Hematopoietic multipotent progenitor cell treated with erythropoietin and hydrocortisone succinate and interleukin-3 and kit ligand, for 4 days (in vitro differentiated cells): ENCODE data around the gene COX6B2.

Source experiments
- DNase-seq: peaks from one replicate; pipeline ENCODE4 v3.0.0-alpha.2; 2015

The COX6B2 gene

GRCh38 chr19:55383279-55384130, 29.0 kb upstream of the COX6B2 start:
- peak; percentile 86 for DNase-seq

GRCh38 chr19:55382522-55383054, 28.1 kb upstream of the COX6B2 start:
- DNase-seq: no peak

GRCh38 chr19:55382013-55382412, 27.5 kb upstream of the COX6B2 start:
- DNase-seq: no peak

- DNase-seq: no peak
Measured at GRCh38 chr19:55379174-55379573, 24.7 kb upstream of the COX6B2 start.

- no peak for DNase-seq
Measured at GRCh38 chr19:55377356-55378131, 23.0 kb upstream of the COX6B2 start.

- DNase-seq: peak; percentile 35
Measured at GRCh38 chr19:55376241-55376933, 21.9 kb upstream of the COX6B2 start, which contains the start of gene TMEM190. Gene TMEM190 (plus strand): TSS chr19:55376826. CDS start chr19:55376854, 28 bp downstream.

- no peak for DNase-seq
Measured at GRCh38 chr19:55373993-55374757, 19.7 kb upstream of the COX6B2 start.

- no peak for DNase-seq
Measured at GRCh38 chr19:55373306-55373992, 18.9 kb upstream of the COX6B2 start.

- no peak for DNase-seq
Measured at GRCh38 chr19:55372316-55373081, 18.0 kb upstream of the COX6B2 start.

GRCh38 chr19:55370305-55370988, 15.9 kb upstream of the COX6B2 start, which contains the start of gene IL11:
Gene IL11 (minus strand): TSS chr19:55370463. CDS start chr19:55370310, 153 bp downstream.
- DNase-seq: no peak

- DNase-seq: peak; percentile 58
Measured at GRCh38 chr19:55369653-55370304, 15.3 kb upstream of the COX6B2 start.

- no peak for DNase-seq
Measured at GRCh38 chr19:55368701-55369563, 14.4 kb upstream of the COX6B2 start.

- DNase-seq: no peak
Measured at GRCh38 chr19:55368106-55368505, 13.6 kb upstream of the COX6B2 start.

GRCh38 chr19:55366790-55367189, 12.3 kb upstream of the COX6B2 start:
- DNase-seq: no peak

GRCh38 chr19:55365964-55366363, 11.4 kb upstream of the COX6B2 start:
- DNase-seq: no peak

GRCh38 chr19:55365245-55365644, 10.7 kb upstream of the COX6B2 start:
- no peak for DNase-seq

- DNase-seq: no peak
Measured at GRCh38 chr19:55362990-55363716, 8.6 kb upstream of the COX6B2 start, which contains the start of gene GARIN5B. Gene GARIN5B (minus strand): TSS chr19:55363260. CDS start chr19:55363066, 194 bp downstream.
